H1 (cell line): ENCODE results near the gene PGP. TPM values are rescaled to one million over a fixed set of nuclear protein-coding genes. Genes with fewer than 3 reads are reported as not detected.

Experiments
- EZH2 ChIP-seq: fragments of 200-600 bp; sonication (generic); IDR thresholded peaks from 2 replicates; pipeline ENCODE4 v1.7.1; 2012; ENCODE audit warnings: low read depth, mild to moderate bottlenecking, moderate library complexity, low read length, inconsistent platforms; ENCODE audit not compliant: severe bottlenecking
- polyA plus RNA-seq, 7 experiments: library from polyadenylated mRNA; depleted of rRNA in 3 of 7; stranded (reverse) in 5 of 7; unstranded in 2 of 7; fragments of >200 nt in 5 of 7; fragments of 200-250 nt in 2 of 7; gene quantifications; 1 replicate in 5 of 7; 2 replicates in 1 of 7; 4 replicates in 1 of 7; pipeline versions ENCODE4 v1.2.1 to v1.2.3, GENCODE V29; 2011 to 2013; ENCODE audit warnings: missing spikeins in 2 of 7, mixed read lengths in 2 of 7
- total RNA-seq: library from RNA; stranded (reverse); fragmentation: NEBNext Ultra II Directional; extraction: Animal tissue kit (Norgen Biotek cat#: 25700); gene quantifications from 2 replicates; pipeline ENCODE4 v1.2.1, GENCODE V29; 2021
- TF ChIP-seq, protein P1 (sequence below): fragments of 300-600 bp; sonication (generic); IDR thresholded peaks from 2 replicates; pipeline ENCODE4 v1.7.1; 2012; ENCODE audit warnings: low read length, moderate library complexity, mild to moderate bottlenecking, inconsistent platforms; ENCODE audit not compliant: insufficient replicate concordance

PGP gene
- total and polyA plus RNA-seq, 2 of the 8 experiments (the other 6 are each of a cell fraction or from before 2014, with no cell fraction given), result 30.9 to 55.9 TPM

DNA sequence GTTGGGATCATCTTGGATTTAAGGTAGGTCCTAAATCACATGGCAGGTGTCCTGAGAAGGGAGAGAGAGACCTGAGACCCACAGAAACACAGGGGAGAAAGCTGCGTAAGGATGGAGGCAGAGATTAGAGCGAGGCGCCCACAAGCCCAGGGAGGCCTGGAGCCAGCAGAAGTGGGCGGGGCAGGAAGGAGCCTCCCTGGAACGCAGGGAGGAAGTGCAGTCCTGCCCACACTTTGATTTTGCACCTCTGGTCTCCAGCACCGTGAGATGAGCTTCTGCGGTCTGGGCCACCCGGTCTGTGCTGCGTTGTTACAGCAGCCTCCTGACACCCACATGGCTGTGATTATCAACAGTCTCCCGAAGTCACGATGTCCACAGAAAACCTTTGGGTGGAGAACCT is 28.0 kb upstream of the PGP start (continued):
- TF ChIP-seq, protein P1, sequence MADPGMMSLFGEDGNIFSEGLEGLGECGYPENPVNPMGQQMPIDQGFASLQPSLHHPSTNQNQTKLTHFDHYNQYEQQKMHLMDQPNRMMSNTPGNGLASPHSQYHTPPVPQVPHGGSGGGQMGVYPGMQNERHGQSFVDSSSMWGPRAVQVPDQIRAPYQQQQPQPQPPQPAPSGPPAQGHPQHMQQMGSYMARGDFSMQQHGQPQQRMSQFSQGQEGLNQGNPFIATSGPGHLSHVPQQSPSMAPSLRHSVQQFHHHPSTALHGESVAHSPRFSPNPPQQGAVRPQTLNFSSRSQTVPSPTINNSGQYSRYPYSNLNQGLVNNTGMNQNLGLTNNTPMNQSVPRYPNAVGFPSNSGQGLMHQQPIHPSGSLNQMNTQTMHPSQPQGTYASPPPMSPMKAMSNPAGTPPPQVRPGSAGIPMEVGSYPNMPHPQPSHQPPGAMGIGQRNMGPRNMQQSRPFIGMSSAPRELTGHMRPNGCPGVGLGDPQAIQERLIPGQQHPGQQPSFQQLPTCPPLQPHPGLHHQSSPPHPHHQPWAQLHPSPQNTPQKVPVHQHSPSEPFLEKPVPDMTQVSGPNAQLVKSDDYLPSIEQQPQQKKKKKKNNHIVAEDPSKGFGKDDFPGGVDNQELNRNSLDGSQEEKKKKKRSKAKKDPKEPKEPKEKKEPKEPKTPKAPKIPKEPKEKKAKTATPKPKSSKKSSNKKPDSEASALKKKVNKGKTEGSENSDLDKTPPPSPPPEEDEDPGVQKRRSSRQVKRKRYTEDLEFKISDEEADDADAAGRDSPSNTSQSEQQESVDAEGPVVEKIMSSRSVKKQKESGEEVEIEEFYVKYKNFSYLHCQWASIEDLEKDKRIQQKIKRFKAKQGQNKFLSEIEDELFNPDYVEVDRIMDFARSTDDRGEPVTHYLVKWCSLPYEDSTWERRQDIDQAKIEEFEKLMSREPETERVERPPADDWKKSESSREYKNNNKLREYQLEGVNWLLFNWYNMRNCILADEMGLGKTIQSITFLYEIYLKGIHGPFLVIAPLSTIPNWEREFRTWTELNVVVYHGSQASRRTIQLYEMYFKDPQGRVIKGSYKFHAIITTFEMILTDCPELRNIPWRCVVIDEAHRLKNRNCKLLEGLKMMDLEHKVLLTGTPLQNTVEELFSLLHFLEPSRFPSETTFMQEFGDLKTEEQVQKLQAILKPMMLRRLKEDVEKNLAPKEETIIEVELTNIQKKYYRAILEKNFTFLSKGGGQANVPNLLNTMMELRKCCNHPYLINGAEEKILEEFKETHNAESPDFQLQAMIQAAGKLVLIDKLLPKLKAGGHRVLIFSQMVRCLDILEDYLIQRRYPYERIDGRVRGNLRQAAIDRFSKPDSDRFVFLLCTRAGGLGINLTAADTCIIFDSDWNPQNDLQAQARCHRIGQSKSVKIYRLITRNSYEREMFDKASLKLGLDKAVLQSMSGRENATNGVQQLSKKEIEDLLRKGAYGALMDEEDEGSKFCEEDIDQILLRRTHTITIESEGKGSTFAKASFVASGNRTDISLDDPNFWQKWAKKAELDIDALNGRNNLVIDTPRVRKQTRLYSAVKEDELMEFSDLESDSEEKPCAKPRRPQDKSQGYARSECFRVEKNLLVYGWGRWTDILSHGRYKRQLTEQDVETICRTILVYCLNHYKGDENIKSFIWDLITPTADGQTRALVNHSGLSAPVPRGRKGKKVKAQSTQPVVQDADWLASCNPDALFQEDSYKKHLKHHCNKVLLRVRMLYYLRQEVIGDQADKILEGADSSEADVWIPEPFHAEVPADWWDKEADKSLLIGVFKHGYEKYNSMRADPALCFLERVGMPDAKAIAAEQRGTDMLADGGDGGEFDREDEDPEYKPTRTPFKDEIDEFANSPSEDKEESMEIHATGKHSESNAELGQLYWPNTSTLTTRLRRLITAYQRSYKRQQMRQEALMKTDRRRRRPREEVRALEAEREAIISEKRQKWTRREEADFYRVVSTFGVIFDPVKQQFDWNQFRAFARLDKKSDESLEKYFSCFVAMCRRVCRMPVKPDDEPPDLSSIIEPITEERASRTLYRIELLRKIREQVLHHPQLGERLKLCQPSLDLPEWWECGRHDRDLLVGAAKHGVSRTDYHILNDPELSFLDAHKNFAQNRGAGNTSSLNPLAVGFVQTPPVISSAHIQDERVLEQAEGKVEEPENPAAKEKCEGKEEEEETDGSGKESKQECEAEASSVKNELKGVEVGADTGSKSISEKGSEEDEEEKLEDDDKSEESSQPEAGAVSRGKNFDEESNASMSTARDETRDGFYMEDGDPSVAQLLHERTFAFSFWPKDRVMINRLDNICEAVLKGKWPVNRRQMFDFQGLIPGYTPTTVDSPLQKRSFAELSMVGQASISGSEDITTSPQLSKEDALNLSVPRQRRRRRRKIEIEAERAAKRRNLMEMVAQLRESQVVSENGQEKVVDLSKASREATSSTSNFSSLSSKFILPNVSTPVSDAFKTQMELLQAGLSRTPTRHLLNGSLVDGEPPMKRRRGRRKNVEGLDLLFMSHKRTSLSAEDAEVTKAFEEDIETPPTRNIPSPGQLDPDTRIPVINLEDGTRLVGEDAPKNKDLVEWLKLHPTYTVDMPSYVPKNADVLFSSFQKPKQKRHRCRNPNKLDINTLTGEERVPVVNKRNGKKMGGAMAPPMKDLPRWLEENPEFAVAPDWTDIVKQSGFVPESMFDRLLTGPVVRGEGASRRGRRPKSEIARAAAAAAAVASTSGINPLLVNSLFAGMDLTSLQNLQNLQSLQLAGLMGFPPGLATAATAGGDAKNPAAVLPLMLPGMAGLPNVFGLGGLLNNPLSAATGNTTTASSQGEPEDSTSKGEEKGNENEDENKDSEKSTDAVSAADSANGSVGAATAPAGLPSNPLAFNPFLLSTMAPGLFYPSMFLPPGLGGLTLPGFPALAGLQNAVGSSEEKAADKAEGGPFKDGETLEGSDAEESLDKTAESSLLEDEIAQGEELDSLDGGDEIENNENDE, result no peak
- no peak for TF ChIP-seq EZH2
- TF ChIP-seq, all 59 proteins: peak for 0
